Measurements from ENCODE around the gene PPP4R4.

The PPP4R4 gene

DNA sequence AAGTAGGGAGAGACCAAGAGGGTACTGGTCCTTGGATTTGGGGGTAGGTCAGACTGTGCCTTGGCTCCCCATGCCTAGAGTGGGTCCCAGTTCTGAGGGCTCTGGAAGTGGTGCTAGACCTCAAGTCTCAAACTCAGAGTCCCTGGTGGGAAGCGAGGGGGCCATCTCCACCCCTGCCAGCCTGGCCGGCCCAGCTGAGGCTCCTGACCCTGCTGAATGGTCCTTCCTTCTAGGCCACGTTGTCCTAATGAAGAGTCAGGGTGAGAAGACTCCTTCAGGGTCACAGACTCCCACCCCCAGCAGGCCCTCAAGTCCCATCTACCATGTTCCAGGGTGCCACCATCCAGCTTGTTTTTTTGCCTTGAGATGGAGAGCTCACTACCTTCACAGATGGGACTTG, 136.1 kb downstream of the PPP4R4 start:
- no peak for DNase-seq

DNA sequence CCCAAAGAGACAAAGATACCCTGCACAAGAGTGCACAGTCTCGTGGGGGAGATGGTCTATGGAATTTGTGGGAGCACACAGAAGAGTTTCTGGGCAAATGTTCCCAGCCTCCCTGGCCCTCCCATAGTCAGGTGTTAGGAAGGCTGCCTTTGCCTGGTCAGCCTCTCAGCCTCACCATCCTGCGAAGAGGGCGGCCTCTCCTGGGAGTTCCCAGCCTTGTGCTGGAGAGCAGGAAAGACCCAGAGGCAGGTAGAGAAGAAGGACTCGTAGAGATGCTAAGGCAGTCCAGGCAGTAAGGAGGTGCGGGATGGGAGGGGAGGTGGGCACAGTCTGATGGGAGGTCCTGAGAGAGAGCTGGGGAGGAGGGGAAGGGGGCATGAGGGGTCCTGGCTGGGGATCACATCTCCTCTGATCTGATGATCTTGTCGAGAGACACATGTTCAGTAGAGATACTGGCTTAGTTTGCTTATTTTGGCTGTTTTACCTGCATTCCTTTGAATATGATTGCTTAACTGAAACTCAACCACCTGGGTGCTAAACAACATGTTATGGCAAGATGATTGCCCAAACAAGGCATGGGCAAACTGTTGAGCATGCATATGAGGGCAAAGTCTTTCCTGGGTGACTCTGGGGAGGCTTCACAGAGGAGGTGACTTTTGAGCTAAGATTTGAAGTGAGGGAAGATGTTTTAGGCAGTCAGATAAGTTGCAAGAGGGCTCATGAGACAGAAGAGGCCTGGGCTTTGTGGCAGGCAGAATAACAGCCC, 138.5 kb downstream of the PPP4R4 start:
- DNase-seq: no peak

DNA sequence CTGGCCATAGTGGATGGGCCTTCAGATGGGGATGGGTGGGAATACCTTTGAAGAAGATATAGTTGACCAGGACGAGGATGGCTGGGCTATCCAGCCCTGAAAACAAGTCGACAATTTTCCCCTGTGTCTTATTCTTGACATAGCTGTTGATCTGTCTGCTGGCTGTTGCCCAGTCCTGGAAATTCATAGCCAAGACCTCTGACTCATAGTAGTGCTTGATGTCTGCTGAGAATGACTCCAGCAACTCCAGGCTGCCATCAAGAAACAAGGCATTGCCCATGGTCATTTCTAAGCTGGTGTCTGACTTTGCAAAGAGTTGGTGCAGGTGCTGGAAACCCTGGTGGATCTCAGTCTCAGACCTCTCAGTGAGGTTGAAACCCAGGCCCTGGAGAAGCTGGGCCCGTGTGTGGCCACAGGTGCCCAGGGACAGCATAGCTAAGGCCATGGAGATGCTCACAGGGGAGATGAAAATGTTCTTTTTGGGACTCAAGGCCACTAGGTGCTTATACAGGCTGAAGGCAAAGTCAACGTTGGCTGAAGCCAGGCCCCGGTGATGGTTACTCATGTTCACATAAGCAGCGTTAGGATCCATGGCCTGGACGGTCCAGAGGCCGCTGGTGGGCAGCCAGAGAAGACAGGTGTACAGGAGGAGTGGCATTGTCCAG, 140.0 kb downstream of the PPP4R4 start:
- no peak for DNase-seq

DNA sequence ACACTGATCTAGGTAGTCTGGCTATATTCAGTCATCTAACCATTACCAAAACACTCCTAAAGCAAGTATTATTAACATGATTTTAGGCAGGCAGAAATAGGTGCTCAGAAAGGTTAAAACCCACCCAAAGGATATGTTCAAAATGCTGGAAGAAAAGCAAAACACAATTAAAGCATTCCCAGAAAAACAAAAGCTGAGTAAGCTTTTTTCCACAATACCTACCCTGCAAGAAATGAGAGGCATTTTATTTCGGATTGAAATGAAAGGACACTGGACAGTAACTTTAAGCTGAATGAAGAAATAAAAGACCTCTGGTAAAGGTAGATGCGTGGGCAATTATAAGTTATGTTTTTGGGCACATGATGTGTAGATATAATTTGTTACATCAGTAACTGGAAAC, 140.8 kb downstream of the PPP4R4 start:
- no peak for DNase-seq

DNA sequence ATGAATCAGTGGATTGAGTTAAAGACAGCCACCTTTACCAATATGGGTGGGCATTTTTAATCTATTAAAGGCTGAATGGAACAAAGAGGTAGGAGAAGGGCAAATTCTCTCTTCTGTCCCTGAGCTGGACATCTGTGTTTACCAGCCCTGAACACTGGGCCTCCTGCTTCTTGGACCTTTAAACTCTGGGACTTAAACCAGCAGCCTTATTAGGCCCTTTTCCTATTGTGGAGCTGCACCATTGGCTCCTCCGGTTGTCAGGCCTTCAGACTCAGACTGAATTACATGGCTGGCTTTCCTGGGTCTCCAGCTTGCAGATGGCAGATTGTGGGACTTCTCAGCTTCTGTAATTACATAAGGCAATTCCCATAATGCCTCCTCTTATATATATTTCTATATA, 142.6 kb downstream of the PPP4R4 start:
- DNase-seq: no peak

GRCh38 chr14:94317259-94317658, 143.1 kb downstream of the PPP4R4 start:
- no peak for DNase-seq

DNA sequence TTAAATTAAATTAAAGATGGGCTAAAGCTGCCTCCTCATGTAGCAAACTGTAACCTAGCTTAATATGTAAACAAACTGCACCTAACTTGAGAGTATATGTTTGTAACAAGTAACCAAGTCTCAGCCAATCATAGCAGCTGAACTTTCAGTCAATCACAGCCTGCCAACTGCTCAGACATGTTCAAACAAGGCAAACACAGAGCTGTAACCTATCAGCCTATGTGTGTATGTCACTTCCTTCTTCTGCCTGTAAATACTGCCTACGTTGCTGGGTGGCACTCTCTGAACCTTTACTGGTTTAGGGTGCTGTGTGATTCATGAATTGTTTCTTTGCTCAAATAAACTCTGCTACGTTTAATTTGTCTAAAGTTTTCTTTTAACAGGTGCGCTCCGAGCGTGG, 146.1 kb downstream of the PPP4R4 start:
- DNase-seq: no peak

GRCh38 chr14:94321421-94322271, 147.5 kb downstream of the PPP4R4 start:
- no peak for DNase-seq

GRCh38 chr14:94322648-94323570, 148.8 kb downstream of the PPP4R4 start, which contains the start of gene SERPINA6:
SERPINA6 (minus strand) TSS chr14:94323336; CDS start chr14:94314648, 8,688 bp downstream.
- DNase-seq: no peak

- DNase-seq: no peak
Observed at GRCh38 chr14:94328196-94328595, 154.1 kb downstream of the PPP4R4 start.
